ENCODE results near the gene HMGB3. TPM values are rescaled to one million over a fixed set of nuclear protein-coding genes. Genes with fewer than 3 reads are reported as not detected.
"Not testable (repeated sequence)": the region's sequence is repeated elsewhere in the genome, so short reads cannot be mapped to it uniquely, and the experiment has no call there.

HMGB3 gene
- 10 to 100 TPM; 12.6 to 14.9 (median 13.5) TPM for total RNA-seq

DNA sequence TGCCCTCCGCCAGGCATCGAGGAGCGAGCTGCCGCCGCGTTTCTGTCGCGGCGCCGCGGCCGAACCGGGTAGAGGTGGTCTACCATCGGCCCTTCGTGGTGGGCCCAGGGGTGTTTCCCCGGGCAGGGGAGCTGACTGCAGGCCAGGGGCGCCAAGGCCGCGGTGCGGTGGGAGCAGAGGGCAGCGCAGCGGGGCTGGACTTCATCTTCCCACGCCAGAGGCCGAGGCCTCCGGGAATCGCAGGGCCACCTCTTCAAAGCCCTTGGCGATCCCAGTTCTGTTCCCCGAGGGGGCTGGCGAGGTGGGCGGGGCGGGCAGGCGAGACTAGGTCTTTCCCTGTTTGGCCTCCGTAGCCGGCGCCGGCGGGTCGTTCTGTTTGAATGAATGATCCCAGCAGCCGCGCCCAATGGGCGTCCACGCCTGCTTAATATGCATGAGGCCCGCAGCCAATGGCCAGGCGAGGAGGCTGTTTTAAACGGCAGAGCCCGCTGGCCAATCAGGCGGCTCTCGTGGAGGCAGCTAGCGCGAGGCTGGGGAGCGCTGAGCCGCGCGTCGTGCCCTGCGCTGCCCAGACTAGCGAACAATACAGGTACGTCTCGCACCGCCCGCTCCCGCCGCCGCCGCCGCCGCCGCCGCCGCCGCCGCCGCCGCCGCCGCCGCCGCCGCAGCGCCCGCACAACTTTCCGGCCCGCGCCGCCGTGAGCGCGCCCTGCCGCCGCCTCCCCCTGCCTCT lies at the start of gene HMGB3:
HMGB3 (plus strand) TSS at position 548 of the 733 bp plus-strand sequence. CDS start 2,265 bp downstream, outside the sequence.
- DNase-seq (peak; percentile 56), ATAC-seq (peak; percentile 98 to 99)
- Mint-ChIP-seq H3K36me3 (ENCODE audit: insufficient read depth) (peaks cover 2% of the 10 kb centered on the region), H3K4me3 (peak within 1 kb of the TSS; percentile 62), H3K27me3 (ENCODE audit: low read depth) (peaks cover 10% of the 10 kb centered on the region), H3K4me1 (ENCODE audit: low read depth) (peaks cover 6% of the 10 kb centered on the region), H3K9me3 (no peaks in the 10 kb centered on the region)

GRCh38 chrX:150933945-150934350 lies 49.2 kb upstream of the HMGB3 start:
- H3K4me1 Mint-ChIP-seq (ENCODE audit: low read depth), result no peaks in the 10 kb centered on the region
- no peak for ATAC-seq
- no peaks in the 10 kb centered on the region for H3K36me3 Mint-ChIP-seq (ENCODE audit: insufficient read depth)
- no peak for DNase-seq
- no peaks in the 10 kb centered on the region for H3K9me3 Mint-ChIP-seq
- no peak overlapping the region for H3K4me3 Mint-ChIP-seq
- H3K27me3 Mint-ChIP-seq (ENCODE audit: low read depth), result peaks cover 3% of the 10 kb centered on the region

DNA sequence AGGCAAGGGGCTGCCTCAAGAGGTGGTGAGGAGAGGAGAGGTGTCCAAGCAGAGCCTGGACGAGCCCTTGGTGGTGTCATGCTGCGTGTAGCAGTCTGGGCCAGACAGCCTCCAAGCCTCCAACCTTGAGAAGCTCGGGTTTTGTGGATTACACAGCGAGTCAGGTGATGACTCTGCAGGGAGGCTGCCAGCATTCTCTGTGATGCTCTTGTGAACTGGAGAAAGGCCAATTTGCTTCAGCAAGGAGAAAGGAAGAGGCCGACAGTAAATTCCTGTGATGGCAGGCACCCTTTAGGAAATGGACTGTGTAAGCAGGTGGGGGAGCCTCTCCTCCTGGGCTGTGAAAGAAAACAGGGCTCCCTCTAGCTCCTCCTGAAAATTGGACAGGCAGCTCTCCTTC lies 48.7 kb upstream of the HMGB3 start:
- H3K36me3 Mint-ChIP-seq (ENCODE audit: insufficient read depth), result no peaks in the 10 kb centered on the region
- ATAC-seq (no peak), DNase-seq (no peak)
- no peaks in the 10 kb centered on the region for H3K4me1 Mint-ChIP-seq (ENCODE audit: low read depth)
- peaks cover 3% of the 10 kb centered on the region for H3K27me3 Mint-ChIP-seq (ENCODE audit: low read depth)
- no peaks in the 10 kb centered on the region for H3K9me3 Mint-ChIP-seq
- no peak overlapping the region for H3K4me3 Mint-ChIP-seq

- DNase-seq (no peak), ATAC-seq (no peak)
- no peaks in the 10 kb centered on the region for H3K9me3 Mint-ChIP-seq
- no peaks in the 10 kb centered on the region for H3K36me3 Mint-ChIP-seq (ENCODE audit: insufficient read depth)
- H3K27me3 Mint-ChIP-seq (ENCODE audit: low read depth), result peaks cover 3% of the 10 kb centered on the region
- H3K4me1 Mint-ChIP-seq (ENCODE audit: low read depth), result no peaks in the 10 kb centered on the region
- no peak overlapping the region for H3K4me3 Mint-ChIP-seq
These were observed 47.7 kb upstream of the HMGB3 start for GRCh38 chrX:150935467-150935866.

DNA sequence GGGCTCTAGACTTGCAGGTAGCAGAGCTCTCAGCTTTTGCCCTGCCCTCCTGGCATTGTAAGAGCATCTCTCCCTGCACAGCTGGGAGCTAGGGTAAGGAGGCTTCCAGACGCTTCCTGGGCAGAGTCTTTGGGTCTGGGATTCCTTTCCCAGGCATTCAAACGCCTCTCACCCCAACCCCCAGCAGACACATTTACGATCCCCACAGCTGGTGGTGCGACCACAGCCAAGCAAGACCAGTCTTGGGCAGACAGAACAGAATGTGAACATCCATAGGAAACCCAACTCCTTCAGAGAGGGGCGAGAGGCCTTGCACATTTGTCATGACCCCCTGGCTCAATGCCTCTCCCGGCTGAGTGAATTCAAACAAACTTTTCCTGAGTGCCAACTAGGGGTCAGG lies 46.6 kb upstream of the HMGB3 start:
- H3K4me1 Mint-ChIP-seq (ENCODE audit: low read depth), result no peaks in the 10 kb centered on the region

DNA sequence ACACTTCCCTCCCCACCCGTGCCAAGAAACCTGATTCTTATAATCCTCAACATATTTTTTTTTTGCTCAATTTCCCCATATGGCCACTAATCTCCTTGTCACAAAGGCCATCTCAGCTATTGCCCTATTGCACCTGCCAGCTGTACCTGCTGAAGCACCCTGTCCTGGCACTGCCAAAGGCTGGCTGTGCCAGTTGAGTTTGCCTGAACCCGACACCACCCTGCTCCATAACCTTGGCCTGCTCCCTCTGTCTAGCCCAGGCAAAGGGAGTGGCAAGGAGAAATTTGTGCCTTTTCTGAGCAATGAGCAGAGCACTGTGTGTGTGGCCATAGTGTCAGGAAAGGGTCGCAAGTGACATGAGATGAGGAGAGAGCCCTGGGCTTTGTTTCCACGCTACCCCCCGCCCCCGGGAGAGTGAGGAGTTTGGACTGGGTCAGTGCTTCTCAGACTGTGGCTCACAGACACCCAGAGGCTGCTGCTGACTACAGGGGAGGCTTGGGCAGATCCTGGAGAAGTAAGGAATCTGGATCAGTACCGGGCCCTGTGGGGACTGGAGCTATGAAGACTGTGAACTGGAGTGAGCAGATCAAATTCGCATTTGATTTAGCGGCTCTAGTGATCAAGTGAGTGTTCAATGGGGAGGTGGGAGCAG lies 42.2 kb upstream of the HMGB3 start:
- H3K27me3 Mint-ChIP-seq (ENCODE audit: low read depth), result no peaks in the 10 kb centered on the region
- no peaks in the 10 kb centered on the region for H3K4me1 Mint-ChIP-seq (ENCODE audit: low read depth)
- ATAC-seq, result no peak
- no peak overlapping the region for H3K4me3 Mint-ChIP-seq
- H3K36me3 Mint-ChIP-seq (ENCODE audit: insufficient read depth), result no peaks in the 10 kb centered on the region
- no peak for DNase-seq
- no peaks in the 10 kb centered on the region for H3K9me3 Mint-ChIP-seq

More for the DNA sequence above, 46.6 kb upstream of the HMGB3 start:
- DNase-seq (no peak), ATAC-seq (no peak)
- Mint-ChIP-seq H3K27me3 (ENCODE audit: low read depth) (peaks cover 3% of the 10 kb centered on the region), H3K4me3 (no peak overlapping the region), H3K9me3 (no peaks in the 10 kb centered on the region), H3K36me3 (ENCODE audit: insufficient read depth) (no peaks in the 10 kb centered on the region)

DNA sequence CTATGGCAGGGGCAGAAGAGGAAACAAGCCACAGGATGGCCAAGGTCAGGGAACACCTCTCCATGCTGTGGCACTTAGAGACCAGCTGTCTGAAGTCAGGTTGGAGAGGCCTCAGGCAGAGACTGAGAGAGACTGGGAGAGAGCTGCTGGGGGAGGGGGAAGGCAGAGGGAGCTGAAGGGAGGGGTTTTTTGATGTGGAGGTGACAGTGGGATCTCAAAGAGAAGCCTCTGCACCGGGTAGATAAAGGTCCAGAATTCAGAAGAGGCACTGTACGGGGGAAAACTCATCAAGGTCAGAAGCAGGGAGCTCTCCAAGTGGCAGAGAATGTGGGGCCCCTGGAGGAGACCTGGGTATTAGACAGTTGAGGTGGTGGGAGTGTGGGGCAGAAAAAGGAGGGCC lies 41.6 kb upstream of the HMGB3 start:
- H3K27me3 Mint-ChIP-seq (ENCODE audit: low read depth), result no peaks in the 10 kb centered on the region
- H3K4me3 Mint-ChIP-seq, result no peak overlapping the region
- DNase-seq, result no peak
- H3K4me1 Mint-ChIP-seq (ENCODE audit: low read depth), result no peaks in the 10 kb centered on the region
- ATAC-seq, result no peak
- H3K9me3 Mint-ChIP-seq, result no peaks in the 10 kb centered on the region
- H3K36me3 Mint-ChIP-seq (ENCODE audit: insufficient read depth), result no peaks in the 10 kb centered on the region

- peaks cover 2% of the 10 kb centered on the region for H3K27me3 Mint-ChIP-seq (ENCODE audit: low read depth)
- H3K4me3 Mint-ChIP-seq, result no peak overlapping the region
- no peaks in the 10 kb centered on the region for H3K36me3 Mint-ChIP-seq (ENCODE audit: insufficient read depth)
- DNase-seq (no peak), ATAC-seq (no peak)
- no peaks in the 10 kb centered on the region for H3K9me3 Mint-ChIP-seq
- no peaks in the 10 kb centered on the region for H3K4me1 Mint-ChIP-seq (ENCODE audit: low read depth)
These were observed 40.1 kb upstream of the HMGB3 start for GRCh38 chrX:150942942-150943594.

DNA sequence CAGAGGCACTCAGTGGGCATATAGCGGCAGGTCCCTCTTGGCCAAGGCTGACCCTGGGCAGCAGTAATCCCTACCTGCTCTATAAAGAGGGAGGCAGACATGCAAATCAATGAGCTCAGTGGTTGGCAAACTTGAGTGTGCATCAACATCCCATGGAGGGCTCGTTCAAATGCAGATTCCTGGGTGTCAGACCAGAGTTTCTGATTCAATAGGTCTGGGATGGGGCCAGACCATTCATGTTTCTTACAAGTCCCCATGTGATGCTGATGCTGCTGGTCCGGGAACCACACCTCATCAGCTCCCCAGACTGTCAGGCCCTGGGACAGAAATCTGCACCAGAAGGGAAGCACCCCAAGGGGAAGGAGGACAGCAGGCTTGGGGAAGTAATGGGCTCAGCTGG lies 38.9 kb upstream of the HMGB3 start:
- Mint-ChIP-seq H3K4me1 (ENCODE audit: low read depth) (no peaks in the 10 kb centered on the region), H3K27me3 (ENCODE audit: low read depth) (peaks cover 2% of the 10 kb centered on the region), H3K4me3 (no peak overlapping the region), H3K9me3 (no peaks in the 10 kb centered on the region), H3K36me3 (ENCODE audit: insufficient read depth) (no peaks in the 10 kb centered on the region)
- ATAC-seq (no peak), DNase-seq (no peak)

- H3K27me3 Mint-ChIP-seq (ENCODE audit: low read depth), result no peaks in the 10 kb centered on the region
- H3K4me1 Mint-ChIP-seq (ENCODE audit: low read depth), result no peaks in the 10 kb centered on the region
- peaks cover 4% of the 10 kb centered on the region for H3K9me3 Mint-ChIP-seq
- DNase-seq, result no peak
- ATAC-seq, result no peak
- no peak overlapping the region for H3K4me3 Mint-ChIP-seq
- H3K36me3 Mint-ChIP-seq (ENCODE audit: insufficient read depth), result no peaks in the 10 kb centered on the region
These were observed 28.2 kb upstream of the HMGB3 start for GRCh38 chrX:150954951-150955350.

GRCh38 chrX:150955590-150955989 lies 27.5 kb upstream of the HMGB3 start:
- DNase-seq (no peak), ATAC-seq (no peak)
- no peak overlapping the region for H3K4me3 Mint-ChIP-seq
- H3K4me1 Mint-ChIP-seq (ENCODE audit: low read depth), result no peaks in the 10 kb centered on the region
- no peaks in the 10 kb centered on the region for H3K36me3 Mint-ChIP-seq (ENCODE audit: insufficient read depth)
- H3K9me3 Mint-ChIP-seq, result peaks cover 4% of the 10 kb centered on the region
- no peaks in the 10 kb centered on the region for H3K27me3 Mint-ChIP-seq (ENCODE audit: low read depth)

DNA sequence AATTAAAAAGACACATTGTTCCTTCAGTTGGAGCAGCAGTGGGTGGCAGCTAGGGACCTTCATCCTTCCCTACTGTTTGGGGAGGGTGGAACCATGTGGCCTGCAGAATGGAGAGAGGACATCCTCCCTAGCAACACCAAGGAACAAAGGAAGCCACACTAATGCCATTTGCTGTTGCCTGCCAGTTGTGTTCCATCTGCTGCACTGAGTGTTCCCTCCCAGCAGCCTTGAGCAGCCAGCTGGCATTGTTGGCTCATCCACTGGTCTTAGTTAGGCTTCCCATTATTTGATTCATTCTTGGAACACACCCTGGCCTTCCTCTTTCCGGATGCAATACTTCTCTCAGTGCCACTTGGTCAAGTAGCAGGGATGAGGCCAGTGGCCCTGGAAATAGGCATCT lies 25.0 kb upstream of the HMGB3 start:
- no peak overlapping the region for H3K4me3 Mint-ChIP-seq
- H3K9me3 Mint-ChIP-seq, result peaks cover 4% of the 10 kb centered on the region
- ATAC-seq (no peak), DNase-seq (no peak)
- no peaks in the 10 kb centered on the region for H3K36me3 Mint-ChIP-seq (ENCODE audit: insufficient read depth)
- H3K27me3 Mint-ChIP-seq (ENCODE audit: low read depth), result no peaks in the 10 kb centered on the region
- no peaks in the 10 kb centered on the region for H3K4me1 Mint-ChIP-seq (ENCODE audit: low read depth)

- peaks cover 4% of the 10 kb centered on the region for H3K9me3 Mint-ChIP-seq
- DNase-seq (no peak), ATAC-seq (no peak)
- no peak overlapping the region for H3K4me3 Mint-ChIP-seq
- H3K4me1 Mint-ChIP-seq (ENCODE audit: low read depth), result no peaks in the 10 kb centered on the region
- peaks cover under 1% of the 10 kb centered on the region for H3K27me3 Mint-ChIP-seq (ENCODE audit: low read depth)
- no peaks in the 10 kb centered on the region for H3K36me3 Mint-ChIP-seq (ENCODE audit: insufficient read depth)
These were observed 23.6 kb upstream of the HMGB3 start for GRCh38 chrX:150959557-150959956.

- no peaks in the 10 kb centered on the region for H3K9me3 Mint-ChIP-seq
- H3K36me3 Mint-ChIP-seq (ENCODE audit: insufficient read depth), result no peaks in the 10 kb centered on the region
- no peaks in the 10 kb centered on the region for H3K4me1 Mint-ChIP-seq (ENCODE audit: low read depth)
- H3K27me3 Mint-ChIP-seq (ENCODE audit: low read depth), result peaks cover 2% of the 10 kb centered on the region
- H3K4me3 Mint-ChIP-seq, result no peak overlapping the region
- ATAC-seq (no peak), DNase-seq (no peak)
These were observed 21.5 kb upstream of the HMGB3 start for GRCh38 chrX:150961631-150962030.

DNA sequence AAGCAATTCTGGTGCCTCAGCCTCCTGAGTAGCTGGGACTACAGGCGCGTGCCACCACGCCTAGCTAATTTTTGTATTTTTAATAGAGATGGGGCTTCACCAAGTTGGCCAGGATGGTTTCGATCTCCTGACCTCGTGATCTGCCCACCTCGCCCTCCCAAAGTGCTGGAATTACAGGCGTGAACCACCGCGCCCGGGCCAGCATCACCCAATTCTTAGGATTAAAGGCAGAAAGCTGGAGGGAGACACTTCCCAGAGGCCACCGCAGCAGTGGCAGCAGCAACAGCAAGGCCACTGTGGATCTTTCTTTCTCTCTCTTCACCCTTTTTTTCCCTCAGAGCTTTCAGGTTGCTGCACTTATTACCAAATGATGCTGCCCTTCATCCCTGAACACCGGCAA lies 18.7 kb upstream of the HMGB3 start:
- not testable (repeated sequence) for DNase-seq; H3K27me3 Mint-ChIP-seq (ENCODE audit: low read depth); ATAC-seq; H3K4me3 Mint-ChIP-seq; H3K36me3 Mint-ChIP-seq (ENCODE audit: insufficient read depth); H3K9me3 Mint-ChIP-seq; H3K4me1 Mint-ChIP-seq (ENCODE audit: low read depth)

Data from activated T-cell treated with anti-CD3 and anti-CD28 coated beads, Interleukin-2, amount 50 U/mL, for 4 hours (primary cell).